ENCODE measurements around the gene LRFN2. TPM values are rescaled to one million over a fixed set of nuclear protein-coding genes. Genes with fewer than 3 reads are reported as not detected.

The LRFN2 gene
- total RNA-seq, 1 donor from 2014 or later = not detected

DNA sequence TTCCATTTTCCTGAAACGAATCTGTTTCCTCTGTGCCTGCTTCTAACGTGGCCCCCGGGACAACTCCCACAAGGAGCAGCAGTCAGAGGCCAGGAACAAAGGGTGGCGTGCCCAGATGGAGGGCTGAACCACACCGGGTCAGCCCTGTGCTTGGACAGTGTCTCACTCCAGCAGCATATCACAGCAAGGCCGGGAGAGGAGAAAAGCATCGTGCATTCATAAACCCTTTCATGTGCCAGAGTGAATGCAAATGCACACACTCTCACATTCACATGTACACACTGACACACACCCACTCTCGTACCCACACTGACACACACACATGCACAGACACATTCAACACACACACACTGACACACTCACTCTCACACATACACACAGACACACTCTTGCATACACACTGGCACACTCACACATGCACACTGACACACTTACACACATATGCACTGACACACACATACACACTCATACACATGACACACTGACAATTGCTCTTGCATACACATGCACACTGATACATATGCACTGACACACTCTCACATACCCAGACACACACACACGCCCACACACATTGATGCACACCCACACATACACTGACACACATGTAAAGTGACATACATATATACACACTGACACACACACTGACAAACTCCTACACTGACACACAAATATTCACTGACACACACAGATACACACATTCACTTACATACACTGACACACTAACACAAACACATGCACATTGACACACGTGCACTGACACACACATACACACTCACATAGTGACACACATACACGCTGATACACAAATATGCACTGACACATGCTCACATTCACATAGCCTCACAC lies 237.0 kb downstream of the LRFN2 start:
- Histone ChIP-seq H3K36me3 (no peaks in the 10 kb centered on the region), H3K27me3 (no peaks in the 10 kb centered on the region), H3K4me1 (no peaks in the 10 kb centered on the region), H3K27ac (no peak overlapping the region), H3K9me3 (no peaks in the 10 kb centered on the region), H3K4me3 (no peak overlapping the region)
- intact Hi-C loops (cut with DNase I) = no loop called here
- peak in 1 of 2 donors; percentile 30 for DNase-seq (ENCODE audit: low spot score in 2 of 2)
- TF ChIP-seq, protein P1, sequence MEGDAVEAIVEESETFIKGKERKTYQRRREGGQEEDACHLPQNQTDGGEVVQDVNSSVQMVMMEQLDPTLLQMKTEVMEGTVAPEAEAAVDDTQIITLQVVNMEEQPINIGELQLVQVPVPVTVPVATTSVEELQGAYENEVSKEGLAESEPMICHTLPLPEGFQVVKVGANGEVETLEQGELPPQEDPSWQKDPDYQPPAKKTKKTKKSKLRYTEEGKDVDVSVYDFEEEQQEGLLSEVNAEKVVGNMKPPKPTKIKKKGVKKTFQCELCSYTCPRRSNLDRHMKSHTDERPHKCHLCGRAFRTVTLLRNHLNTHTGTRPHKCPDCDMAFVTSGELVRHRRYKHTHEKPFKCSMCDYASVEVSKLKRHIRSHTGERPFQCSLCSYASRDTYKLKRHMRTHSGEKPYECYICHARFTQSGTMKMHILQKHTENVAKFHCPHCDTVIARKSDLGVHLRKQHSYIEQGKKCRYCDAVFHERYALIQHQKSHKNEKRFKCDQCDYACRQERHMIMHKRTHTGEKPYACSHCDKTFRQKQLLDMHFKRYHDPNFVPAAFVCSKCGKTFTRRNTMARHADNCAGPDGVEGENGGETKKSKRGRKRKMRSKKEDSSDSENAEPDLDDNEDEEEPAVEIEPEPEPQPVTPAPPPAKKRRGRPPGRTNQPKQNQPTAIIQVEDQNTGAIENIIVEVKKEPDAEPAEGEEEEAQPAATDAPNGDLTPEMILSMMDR (IDR thresholded peaks at IDR 0.05) = no peak

DNA sequence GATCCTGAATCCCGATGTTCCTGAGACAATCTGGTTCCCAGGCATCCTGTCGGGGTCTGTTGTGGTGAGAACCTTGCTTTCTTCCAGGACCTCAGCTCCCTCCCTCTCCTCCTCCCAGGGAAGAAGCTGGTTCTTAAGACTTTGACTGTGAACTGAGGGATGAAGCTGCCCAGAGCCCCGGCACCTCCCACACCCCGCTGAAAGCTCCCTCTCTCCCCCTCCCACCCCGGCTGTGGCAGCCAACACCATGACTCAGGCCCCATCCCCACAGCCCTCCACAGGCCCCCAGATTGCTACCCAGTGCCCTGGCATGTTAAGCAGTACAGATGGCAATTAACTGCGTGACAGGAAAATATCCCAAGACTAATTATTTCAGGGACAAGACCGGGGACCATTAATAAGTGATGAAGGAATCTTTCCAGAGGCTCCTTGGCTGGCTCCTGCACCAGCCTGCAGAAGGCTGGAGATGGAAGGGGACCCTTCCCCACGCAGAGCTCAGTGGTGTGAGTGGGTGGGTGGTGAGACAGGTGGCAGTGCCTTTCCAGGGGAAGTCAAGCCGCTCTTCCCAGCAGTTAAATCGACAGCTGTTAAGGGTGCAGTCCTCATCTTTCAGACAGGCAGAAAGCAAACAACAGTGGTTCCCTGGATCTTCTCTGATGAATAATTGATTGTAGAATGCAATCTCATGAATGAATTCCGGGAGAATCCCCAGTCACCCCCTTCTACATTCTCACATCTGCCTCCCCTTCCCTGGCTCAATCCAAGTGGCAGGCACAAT lies 237.9 kb downstream of the LRFN2 start:
- Histone ChIP-seq H3K4me3 (no peak overlapping the region), H3K36me3 (no peaks in the 10 kb centered on the region), H3K27ac (no peak overlapping the region), H3K4me1 (no peaks in the 10 kb centered on the region), H3K9me3 (no peaks in the 10 kb centered on the region), H3K27me3 (no peaks in the 10 kb centered on the region)
- TF ChIP-seq, protein P1 (IDR thresholded peaks at IDR 0.05) = no peak
- peak in 1 of 2 donors; percentile 58 for DNase-seq (ENCODE audit: low spot score in 2 of 2)
- intact Hi-C loops (cut with DNase I) = no loop called here

DNA sequence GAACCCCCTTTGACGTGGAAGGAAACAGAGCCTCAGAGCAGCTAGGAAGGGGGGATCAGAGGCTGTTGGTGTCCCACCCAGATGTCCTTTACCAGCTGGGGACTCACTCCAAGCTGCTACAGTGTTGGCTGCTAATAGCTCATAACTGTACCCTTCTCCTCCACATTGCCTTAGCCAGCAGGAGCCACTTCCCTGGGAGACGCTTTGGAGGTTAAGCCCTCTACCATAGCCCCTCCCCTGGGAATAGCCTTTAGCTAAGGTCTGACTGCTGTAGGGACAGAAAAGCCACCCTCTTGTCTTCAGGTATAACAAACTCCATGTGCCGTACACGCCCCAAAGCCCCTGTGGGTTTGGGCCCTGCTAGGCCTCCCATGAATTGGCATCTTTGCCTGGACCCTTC lies 238.6 kb downstream of the LRFN2 start:
- no peaks in the 10 kb centered on the region for H3K27me3 ChIP-seq
- no peak overlapping the region for H3K27ac ChIP-seq
- TF ChIP-seq, protein P1 (IDR thresholded peaks at IDR 0.05) = no peak
- H3K36me3 ChIP-seq = no peaks in the 10 kb centered on the region
- no peaks in the 10 kb centered on the region for H3K4me1 ChIP-seq
- no peaks in the 10 kb centered on the region for H3K9me3 ChIP-seq
- peak in 1 of 2 donors; percentile 16 for DNase-seq (ENCODE audit: low spot score in 2 of 2)
- intact Hi-C loops (cut with DNase I) = no loop called here
- H3K4me3 ChIP-seq = no peak overlapping the region

DNA sequence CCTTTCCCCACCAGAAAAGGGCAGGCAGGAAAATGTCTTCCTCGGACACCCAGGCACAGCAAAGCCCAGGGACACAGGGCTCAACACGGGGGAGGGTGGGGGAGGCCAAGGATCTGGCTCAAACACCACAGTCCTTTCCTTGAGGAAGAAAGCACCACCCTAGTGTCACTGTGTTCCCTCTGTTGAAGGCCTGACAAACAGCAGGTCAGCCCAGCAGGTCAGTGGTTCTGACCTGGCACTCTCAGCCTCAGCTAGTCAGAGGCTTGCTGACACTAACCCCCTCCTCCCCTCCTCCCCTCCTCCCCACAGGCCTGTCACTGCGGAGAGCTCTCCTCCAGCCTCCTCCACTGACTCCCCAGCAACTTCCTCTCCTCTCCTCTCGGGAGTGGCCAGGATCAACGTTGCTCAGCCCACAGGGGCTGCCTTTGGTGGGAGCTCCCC lies 239.6 kb downstream of the LRFN2 start:
- H3K36me3 ChIP-seq = no peaks in the 10 kb centered on the region
- H3K4me1 ChIP-seq = no peaks in the 10 kb centered on the region
- TF ChIP-seq, protein P1 (IDR thresholded peaks at IDR 0.05) = no peak
- intact Hi-C loops (cut with DNase I) = no loop called here
- no peaks in the 10 kb centered on the region for H3K9me3 ChIP-seq
- no peak overlapping the region for H3K27ac ChIP-seq
- DNase-seq (ENCODE audit: low spot score in 2 of 2) = peak in 1 of 2 donors; percentile 35
- no peak overlapping the region for H3K4me3 ChIP-seq
- no peaks in the 10 kb centered on the region for H3K27me3 ChIP-seq

DNA sequence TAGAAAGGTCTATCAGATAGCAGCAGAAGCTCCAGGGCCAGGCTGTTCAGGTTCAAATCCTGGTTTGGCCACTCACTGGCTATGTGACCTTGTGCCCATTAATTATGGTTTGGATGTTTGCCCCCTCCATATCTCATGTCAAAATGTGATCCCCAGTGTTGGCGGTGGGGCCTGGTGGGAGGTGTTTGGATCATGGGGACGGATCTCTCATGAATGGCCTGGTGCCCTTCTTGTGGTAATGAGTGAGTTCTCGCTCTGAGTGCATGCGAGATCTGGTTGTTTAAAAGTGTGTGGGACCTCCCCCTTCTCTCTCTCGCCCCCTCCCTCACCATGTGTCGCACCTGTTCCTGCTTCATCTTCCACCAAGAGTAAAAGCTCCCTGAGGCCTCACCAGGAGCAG lies 240.9 kb downstream of the LRFN2 start:
- H3K36me3 ChIP-seq = no peaks in the 10 kb centered on the region
- no peaks in the 10 kb centered on the region for H3K4me1 ChIP-seq
- H3K4me3 ChIP-seq = no peak overlapping the region
- H3K27ac ChIP-seq = no peak overlapping the region
- intact Hi-C loops (cut with DNase I) = no loop called here
- peak in 1 of 2 donors; percentile 33 for DNase-seq (ENCODE audit: low spot score in 2 of 2)
- no peaks in the 10 kb centered on the region for H3K9me3 ChIP-seq
- TF ChIP-seq, protein P1 (IDR thresholded peaks at IDR 0.05) = no peak
- no peaks in the 10 kb centered on the region for H3K27me3 ChIP-seq

All from ascending aorta (tissue), 2 donors.